Measurements from ENCODE around the gene CCDC40. TPM values are rescaled to one million over a fixed set of nuclear protein-coding genes. Genes with fewer than 3 reads are reported as not detected.

CCDC40 gene
- total and polyA plus RNA-seq, 10 of the 15 experiments (the other 5 are each of a cell fraction or from before 2014, with no cell fraction given) = 0.06 to 0.10 TPM; not detected in 8

DNA sequence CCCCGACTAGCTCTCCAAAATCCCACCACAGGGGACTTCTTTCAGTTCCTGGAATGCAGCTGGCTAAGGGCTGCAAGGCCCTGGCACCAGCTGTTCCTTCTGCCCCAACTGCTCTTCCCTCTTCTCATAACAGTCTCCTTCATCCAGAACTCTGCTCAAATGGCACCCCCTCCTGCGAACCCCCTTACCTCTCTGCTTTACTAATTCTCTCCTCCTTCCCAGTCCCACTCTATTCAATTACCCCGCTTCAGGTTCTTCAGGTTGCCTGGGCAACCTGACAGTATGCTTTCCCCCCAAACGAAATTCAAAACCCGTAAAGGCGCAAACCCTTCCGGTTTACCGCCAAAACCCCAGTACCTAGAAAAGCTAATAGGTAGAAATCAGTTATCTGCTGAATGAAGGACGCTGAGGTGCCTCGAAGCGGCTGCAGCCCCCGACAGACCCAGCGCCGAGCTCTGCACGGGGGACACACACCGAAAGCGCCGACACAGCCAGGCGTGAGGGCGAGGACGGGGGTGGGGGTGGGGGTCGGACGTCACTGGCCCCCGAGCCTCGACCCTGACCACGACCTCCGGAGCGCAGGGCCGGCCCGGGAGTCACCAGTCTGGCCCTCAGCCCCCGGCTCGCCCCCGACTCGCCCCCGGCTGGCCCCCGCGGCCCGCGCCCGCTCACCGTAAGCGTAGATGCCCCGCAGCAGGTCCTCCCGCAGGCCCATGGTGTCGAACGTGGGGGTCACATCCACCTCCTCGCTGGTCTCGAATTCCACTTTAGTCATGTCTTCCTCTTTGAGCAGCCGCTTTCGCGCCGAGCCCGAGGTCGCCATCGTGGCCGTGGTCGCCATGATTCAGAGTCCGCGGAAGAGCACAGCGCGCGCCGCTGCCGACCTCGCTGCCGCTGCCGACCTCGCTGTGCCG is 109.9 kb downstream of the CCDC40 start (continued):
- TF ChIP-seq, protein P1, sequence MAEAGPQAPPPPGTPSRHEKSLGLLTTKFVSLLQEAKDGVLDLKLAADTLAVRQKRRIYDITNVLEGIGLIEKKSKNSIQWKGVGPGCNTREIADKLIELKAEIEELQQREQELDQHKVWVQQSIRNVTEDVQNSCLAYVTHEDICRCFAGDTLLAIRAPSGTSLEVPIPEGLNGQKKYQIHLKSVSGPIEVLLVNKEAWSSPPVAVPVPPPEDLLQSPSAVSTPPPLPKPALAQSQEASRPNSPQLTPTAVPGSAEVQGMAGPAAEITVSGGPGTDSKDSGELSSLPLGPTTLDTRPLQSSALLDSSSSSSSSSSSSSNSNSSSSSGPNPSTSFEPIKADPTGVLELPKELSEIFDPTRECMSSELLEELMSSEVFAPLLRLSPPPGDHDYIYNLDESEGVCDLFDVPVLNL (IDR thresholded peaks at IDR 0.05; ENCODE audit: low read depth, low read length) = peak; percentile 60
- TF ChIP-seq BCL11A (IDR thresholded peaks at IDR 0.05; ENCODE audit: low read depth, low read length) (no peak), MEF2A (IDR thresholded peaks at IDR 0.05; ENCODE audit: insufficient read depth, low read depth, low read length) (no peak), NR2C2 (IDR thresholded peaks at IDR 0.05; ENCODE audit: borderline replicate concordance, control insufficient read depth, insufficient read length, low read depth) (no peak), ZZZ3 (IDR thresholded peaks at IDR 0.05; ENCODE audit: control insufficient read depth, insufficient read length, low read depth) (no peak), SMARCA5 (IDR thresholded peaks at IDR 0.05) (no peak; the same call in 1 of the 2 replicates), WRNIP1 (IDR thresholded peaks at IDR 0.05; ENCODE audit: borderline replicate concordance, low read depth, low read length) (no peak), BRCA1 (IDR thresholded peaks at IDR 0.05; ENCODE audit: low read depth, low read length) (no peak), MXI1 (IDR thresholded peaks at IDR 0.05; ENCODE audit: low read depth, low read length) (no peak), SUPT20H (IDR thresholded peaks at IDR 0.05; ENCODE audit: borderline replicate concordance, control insufficient read depth, low read depth, low read length) (no peak), STAT3 (IDR thresholded peaks at IDR 0.05; ENCODE audit: low read depth, low read length) (no peak), DPF2 (IDR thresholded peaks at IDR 0.05) (peak; percentile 18; the same call in 1 of the 2 replicates), RAD51 (IDR thresholded peaks at IDR 0.05) (no peak), ZNF217 (IDR thresholded peaks at IDR 0.05) (no peak), NFYA (IDR thresholded peaks at IDR 0.05; ENCODE audit: borderline replicate concordance, low read depth, low read length) (no peak), NR2C1 (IDR thresholded peaks at IDR 0.05) (no peak), TARDBP (IDR thresholded peaks at IDR 0.05; ENCODE audit: borderline replicate concordance) (no peak), SMC3 (IDR thresholded peaks at IDR 0.05; ENCODE audit: borderline replicate concordance, low read length) (no peak)
- TF ChIP-seq, protein P2, sequence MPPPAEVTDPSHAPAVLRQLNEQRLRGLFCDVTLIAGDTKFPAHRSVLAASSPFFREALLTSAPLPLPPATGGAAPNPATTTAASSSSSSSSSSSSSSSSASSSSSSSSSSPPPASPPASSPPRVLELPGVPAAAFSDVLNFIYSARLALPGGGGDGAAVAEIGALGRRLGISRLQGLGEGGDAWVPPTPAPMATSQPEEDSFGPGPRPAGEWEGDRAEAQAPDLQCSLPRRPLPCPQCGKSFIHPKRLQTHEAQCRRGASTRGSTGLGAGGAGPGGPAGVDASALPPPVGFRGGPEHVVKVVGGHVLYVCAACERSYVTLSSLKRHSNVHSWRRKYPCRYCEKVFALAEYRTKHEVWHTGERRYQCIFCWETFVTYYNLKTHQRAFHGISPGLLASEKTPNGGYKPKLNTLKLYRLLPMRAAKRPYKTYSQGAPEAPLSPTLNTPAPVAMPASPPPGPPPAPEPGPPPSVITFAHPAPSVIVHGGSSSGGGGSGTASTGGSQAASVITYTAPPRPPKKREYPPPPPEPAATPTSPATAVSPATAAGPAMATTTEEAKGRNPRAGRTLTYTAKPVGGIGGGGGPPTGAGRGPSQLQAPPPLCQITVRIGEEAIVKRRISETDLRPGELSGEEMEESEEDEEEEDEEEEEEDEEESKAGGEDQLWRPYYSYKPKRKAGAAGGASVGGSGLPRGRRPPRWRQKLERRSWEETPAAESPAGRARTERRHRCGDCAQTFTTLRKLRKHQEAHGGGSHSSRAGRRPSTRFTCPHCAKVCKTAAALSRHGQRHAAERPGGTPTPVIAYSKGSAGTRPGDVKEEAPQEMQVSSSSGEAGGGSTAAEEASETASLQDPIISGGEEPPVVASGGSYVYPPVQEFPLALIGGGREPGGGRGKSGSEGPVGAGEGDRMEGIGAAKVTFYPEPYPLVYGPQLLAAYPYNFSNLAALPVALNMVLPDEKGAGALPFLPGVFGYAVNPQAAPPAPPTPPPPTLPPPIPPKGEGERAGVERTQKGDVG (CRISPR knock-in tag; IDR thresholded peaks at IDR 0.05) = no peak
- TF ChIP-seq, protein P3, sequence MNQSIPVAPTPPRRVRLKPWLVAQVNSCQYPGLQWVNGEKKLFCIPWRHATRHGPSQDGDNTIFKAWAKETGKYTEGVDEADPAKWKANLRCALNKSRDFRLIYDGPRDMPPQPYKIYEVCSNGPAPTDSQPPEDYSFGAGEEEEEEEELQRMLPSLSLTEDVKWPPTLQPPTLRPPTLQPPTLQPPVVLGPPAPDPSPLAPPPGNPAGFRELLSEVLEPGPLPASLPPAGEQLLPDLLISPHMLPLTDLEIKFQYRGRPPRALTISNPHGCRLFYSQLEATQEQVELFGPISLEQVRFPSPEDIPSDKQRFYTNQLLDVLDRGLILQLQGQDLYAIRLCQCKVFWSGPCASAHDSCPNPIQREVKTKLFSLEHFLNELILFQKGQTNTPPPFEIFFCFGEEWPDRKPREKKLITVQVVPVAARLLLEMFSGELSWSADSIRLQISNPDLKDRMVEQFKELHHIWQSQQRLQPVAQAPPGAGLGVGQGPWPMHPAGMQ (IDR thresholded peaks at IDR 0.05; ENCODE audit: borderline replicate concordance) = no peak
- TF ChIP-seq, protein P4, sequence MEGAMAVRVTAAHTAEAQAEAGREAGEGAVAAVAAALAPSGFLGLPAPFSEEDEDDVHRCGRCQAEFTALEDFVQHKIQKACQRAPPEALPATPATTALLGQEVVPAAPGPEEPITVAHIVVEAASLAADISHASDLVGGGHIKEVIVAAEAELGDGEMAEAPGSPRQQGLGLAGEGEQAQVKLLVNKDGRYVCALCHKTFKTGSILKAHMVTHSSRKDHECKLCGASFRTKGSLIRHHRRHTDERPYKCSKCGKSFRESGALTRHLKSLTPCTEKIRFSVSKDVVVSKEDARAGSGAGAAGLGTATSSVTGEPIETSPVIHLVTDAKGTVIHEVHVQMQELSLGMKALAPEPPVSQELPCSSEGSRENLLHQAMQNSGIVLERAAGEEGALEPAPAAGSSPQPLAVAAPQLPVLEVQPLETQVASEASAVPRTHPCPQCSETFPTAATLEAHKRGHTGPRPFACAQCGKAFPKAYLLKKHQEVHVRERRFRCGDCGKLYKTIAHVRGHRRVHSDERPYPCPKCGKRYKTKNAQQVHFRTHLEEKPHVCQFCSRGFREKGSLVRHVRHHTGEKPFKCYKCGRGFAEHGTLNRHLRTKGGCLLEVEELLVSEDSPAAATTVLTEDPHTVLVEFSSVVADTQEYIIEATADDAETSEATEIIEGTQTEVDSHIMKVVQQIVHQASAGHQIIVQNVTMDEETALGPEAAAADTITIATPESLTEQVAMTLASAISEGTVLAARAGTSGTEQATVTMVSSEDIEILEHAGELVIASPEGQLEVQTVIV (IDR thresholded peaks at IDR 0.05; ENCODE audit: borderline replicate concordance, partially characterized antibody) = peak; percentile 44
